Daoy (cell line): ENCODE results near the gene AIPL1. TPM values are rescaled to one million over a fixed set of nuclear protein-coding genes. Genes with fewer than 3 reads are reported as not detected.
"Not testable (repeated sequence)": the region's sequence is repeated elsewhere in the genome, so short reads cannot be mapped to it uniquely, and the experiment has no call there.

Experiments used
- DNase-seq: peaks from one replicate; pipeline ENCODE4 v3.0.0-alpha.2; 2015; ENCODE audit warnings: low read depth
- total RNA-seq: library from RNA; depleted of rRNA; stranded (reverse); fragments of >200 nt; shearing (Covaris generic); gene quantifications from 2 replicates; pipeline ENCODE4 v1.2.3, GENCODE V29; 2014; rRNA removed

AIPL1 gene, protein sequence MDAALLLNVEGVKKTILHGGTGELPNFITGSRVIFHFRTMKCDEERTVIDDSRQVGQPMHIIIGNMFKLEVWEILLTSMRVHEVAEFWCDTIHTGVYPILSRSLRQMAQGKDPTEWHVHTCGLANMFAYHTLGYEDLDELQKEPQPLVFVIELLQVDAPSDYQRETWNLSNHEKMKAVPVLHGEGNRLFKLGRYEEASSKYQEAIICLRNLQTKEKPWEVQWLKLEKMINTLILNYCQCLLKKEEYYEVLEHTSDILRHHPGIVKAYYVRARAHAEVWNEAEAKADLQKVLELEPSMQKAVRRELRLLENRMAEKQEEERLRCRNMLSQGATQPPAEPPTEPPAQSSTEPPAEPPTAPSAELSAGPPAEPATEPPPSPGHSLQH
- total RNA-seq: not detected in 2 replicates

GRCh38 chr17:6435051-6435450 lies at the start of gene AIPL1:
Gene AIPL1 (minus strand): TSS chr17:6435121. CDS start chr17:6435104, 17 bp downstream.
- no peak for DNase-seq

- no peak for DNase-seq
Measured at GRCh38 chr17:6483507-6483906, 48.6 kb upstream of the AIPL1 start.

GRCh38 chr17:6482796-6483195 lies 47.9 kb upstream of the AIPL1 start:
- DNase-seq: not testable (repeated sequence)

DNA sequence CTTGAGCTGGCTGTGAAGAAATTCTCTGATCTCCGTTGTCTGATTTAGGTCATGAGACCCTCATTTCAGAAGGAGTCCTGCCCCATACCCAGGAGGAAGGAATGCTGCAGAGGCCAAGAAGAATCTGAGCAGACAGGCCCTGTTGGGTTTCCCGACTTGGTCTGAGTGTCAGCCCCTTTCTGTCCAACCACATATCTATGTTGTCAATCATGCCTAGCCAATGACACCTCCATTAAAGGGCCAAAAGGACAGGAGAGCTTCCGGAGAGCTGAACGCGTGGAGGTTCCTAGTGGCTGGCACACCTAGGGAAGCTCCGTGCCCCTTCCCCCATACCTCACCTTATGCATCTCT lies 47.2 kb upstream of the AIPL1 start:
- no peak for DNase-seq

- DNase-seq: no peak
Measured at GRCh38 chr17:6480303-6480675, 45.4 kb upstream of the AIPL1 start.

DNA sequence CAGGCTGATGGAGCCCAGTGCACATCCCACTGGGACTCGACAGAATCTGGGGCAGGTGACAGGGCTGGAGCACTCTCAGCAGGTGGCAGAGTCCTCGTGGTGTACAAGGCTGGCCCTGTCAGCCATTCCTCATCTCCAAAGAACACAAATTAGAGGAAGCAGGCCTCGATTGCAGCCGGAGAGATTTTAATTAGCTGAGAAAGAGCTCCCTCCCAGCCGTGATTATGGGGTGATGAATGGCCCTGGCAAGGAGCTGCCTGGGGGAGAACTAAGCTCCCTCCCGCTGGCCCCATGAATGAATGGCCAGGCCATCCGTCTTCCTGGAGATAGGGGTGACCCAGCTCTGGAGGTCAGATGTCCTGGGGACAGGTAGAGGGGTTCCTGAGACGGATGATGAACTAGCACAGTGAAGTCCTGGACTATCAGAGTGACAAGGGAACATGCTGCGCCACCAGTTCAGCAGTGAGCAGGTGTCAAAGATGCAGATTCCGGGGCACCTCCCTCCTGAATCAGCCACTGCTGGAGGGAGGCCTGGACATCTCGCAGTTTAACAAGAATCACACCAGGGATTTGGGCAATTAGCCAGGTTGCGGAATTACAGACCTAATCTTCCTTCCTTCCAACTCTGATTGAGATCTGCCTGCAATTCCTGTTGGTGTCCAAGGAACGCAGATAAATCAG lies 44.8 kb upstream of the AIPL1 start:
- DNase-seq: no peak

DNA sequence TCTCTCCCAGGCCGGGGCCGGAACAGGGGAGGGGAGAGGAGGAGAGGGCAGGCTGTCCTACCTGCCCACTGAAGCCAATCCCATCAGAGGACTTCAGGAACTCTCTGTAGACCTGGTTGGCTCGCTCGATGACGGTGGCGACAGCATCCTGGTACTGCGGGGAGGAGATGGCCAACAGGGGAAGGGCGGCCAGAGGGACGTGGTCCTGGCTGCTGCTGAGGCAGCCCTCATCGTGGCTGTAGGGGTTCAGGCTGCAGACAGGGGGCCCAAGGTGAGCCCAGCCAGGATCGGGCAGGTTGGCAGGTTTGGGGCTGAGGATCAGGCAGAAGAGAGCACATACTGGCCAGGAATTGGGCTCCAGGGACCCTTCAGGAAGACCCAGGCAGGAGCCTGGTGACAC lies 43.6 kb upstream of the AIPL1 start:
- DNase-seq: no peak

- DNase-seq: no peak
Measured at GRCh38 chr17:6477831-6478383, 43.0 kb upstream of the AIPL1 start.

DNA sequence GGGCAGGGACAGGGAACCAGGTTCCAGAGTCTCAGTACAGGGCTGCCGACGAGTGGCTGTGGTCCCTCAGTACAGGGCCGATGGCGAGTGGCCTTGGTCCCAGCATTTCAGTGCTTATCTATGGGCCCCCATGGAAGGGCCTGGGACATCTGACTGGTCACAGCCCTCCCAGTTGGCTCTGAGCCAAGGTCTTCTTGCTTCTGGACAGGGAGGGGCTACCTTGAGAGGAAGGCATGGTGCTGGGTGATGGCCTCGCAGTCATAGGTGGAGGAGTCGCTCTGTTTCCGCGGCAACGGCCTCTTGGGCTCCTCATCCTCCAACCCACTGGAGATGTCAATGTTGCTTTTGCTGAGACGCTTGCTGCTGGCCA lies 41.9 kb upstream of the AIPL1 start:
- no peak for DNase-seq

GRCh38 chr17:6476076-6476809 lies 41.3 kb upstream of the AIPL1 start:
- DNase-seq: no peak

- DNase-seq: no peak
Measured at GRCh38 chr17:6475411-6475810, 40.5 kb upstream of the AIPL1 start.

- no peak for DNase-seq
Measured at GRCh38 chr17:6474906-6475305, 40.0 kb upstream of the AIPL1 start.

- no peak for DNase-seq
Measured at GRCh38 chr17:6474376-6474775, 39.5 kb upstream of the AIPL1 start.

DNA sequence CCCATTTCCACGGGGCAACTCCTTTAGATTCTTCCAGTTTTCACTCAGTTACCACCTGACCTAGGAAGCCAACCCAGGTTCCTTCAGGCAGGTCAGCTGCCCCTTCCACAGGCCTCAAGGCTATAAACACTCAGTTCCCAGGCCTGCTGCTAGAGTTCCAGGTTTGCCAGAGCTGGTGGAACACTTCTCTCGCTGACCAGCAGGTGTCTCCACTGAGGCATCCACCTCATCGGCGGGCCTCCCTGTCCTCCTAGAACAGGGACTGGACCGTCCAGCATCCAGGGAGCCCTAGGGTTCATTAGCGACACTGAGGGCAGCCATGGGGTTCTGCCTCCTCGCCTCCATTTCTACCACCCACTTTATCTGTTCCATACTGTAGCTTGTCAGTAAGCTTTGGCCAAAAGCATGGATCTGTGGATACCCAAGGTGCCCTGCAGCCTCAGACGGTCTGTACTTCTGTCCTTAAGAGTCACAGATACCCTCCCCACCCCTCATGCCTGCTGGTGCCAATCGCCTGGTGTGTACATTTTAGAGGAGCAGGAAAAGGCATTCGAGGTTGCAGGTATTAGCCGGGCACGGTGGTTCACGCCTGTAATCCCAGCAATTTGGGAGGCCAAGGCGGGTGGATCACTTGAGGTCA lies 38.3 kb upstream of the AIPL1 start:
- DNase-seq: peak; percentile 77

DNA sequence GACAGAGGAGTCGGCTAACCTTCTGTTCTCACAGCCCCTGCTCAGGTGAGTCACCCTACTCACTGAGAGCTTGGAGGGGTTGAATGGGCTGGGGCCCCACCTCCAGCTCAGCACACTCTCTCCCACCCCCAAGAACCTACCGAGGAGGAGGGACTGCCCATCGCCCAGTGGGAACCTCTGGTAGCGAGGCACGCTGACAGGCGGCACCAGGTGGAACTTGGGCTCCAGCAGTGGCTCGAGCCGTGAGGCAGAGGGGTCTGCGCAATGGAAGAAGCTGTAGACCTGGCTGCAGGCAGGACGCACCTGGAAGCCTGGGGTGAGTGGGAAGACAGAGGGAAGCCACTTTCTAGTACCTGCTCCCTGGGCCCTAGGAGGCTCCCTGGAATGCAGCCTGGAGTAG lies 37.6 kb upstream of the AIPL1 start:
- no peak for DNase-seq

GRCh38 chr17:6471531-6472465 lies 36.9 kb upstream of the AIPL1 start:
- DNase-seq: peak; percentile 89

- DNase-seq: no peak
Measured at GRCh38 chr17:6470751-6471521, 36.0 kb upstream of the AIPL1 start.

- DNase-seq: no peak
Measured at GRCh38 chr17:6470146-6470718, 35.3 kb upstream of the AIPL1 start.

DNA sequence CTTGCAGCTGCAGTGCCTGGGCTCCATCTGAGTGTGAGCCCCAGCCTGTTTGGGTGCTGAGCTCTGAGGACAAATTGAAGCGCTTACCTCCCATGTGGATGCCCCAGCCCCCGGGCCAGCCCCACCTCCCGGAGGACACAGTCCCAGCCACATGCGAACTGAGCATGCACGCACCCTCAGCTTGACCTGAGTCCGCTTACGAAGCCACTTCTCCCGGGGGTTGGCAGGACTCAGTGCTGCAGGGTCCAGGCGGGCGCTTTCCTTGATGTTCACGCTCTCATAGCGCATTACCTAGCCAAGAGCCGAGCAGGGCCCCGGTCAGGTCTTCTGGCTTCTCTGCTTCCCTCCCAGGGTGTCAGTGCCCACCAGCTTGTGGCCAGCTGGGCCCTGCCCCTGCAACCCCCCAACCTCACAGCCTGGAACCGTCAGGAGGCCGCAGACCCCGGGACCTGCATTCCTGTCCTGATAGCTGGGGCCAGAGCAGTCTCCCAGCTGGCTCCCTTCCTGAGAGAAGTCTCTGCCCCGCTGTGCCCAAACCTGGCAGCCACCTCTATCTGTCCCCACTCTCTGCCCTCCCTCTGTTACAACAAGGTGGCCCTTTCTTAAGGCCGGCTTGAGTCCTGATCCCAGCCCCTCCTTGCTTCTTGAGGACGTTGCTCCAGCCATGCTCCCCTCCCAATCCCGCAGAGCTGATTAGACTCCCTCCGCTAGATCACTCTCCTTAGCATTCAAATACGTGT lies 33.3 kb upstream of the AIPL1 start:
- no peak for DNase-seq
